Measurements from ENCODE around the gene SYNDIG1.

DNA sequence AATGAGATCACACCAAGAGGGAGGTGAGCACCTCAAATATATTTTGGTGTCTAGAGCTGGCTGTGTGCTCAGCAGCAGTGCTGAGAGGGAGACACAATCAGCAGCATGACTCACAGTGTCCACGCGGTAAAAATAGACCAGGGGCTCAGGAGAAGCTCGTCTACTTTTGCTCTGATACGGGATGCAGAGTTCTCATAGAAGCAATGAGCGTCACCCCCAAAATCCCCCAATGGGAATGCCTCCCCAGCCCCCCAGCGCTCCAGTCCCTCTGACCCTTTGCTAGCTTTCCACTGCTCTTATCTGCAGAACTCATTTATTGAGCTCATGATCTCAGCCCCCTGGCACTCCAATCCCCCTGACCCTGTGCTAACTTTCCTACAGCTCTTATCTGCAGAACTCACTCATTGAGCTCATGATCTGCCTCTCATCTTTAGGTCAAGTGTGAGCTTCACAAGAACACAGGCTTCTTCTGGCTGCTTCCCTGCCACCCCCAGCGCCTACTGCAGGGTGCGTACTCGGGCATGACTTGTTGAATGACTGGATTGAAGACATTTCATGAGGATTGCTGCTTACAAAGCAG lies 34.0 kb downstream of the SYNDIG1 start:
- no peak for TF ChIP-seq POLR2A (IDR thresholded peaks at IDR 0.05)
- TF ChIP-seq, protein P1, sequence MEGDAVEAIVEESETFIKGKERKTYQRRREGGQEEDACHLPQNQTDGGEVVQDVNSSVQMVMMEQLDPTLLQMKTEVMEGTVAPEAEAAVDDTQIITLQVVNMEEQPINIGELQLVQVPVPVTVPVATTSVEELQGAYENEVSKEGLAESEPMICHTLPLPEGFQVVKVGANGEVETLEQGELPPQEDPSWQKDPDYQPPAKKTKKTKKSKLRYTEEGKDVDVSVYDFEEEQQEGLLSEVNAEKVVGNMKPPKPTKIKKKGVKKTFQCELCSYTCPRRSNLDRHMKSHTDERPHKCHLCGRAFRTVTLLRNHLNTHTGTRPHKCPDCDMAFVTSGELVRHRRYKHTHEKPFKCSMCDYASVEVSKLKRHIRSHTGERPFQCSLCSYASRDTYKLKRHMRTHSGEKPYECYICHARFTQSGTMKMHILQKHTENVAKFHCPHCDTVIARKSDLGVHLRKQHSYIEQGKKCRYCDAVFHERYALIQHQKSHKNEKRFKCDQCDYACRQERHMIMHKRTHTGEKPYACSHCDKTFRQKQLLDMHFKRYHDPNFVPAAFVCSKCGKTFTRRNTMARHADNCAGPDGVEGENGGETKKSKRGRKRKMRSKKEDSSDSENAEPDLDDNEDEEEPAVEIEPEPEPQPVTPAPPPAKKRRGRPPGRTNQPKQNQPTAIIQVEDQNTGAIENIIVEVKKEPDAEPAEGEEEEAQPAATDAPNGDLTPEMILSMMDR (IDR thresholded peaks at IDR 0.05 in 4 of 5, conservative IDR thresholded peaks at IDR 0.05 in 1 of 5) = no peak

Data from gastrocnemius medialis (tissue), 4 donors.